Common myeloid progenitor, CD34-positive (primary cell): Measurements from ENCODE around the gene PRELID1.

ENCODE experiments used
- CTCF ChIA-PET: fragments of 350-600 bp; sonication (Branson Sonifier 250); formaldehyde crosslinking; loops from one replicate; lab custom pipeline; 2021; ENCODE audit warnings: antibody characterized with exemption; lab: Charles Lee
- POLR2A ChIA-PET: fragments of 350-600 bp; sonication (Branson Sonifier 250); formaldehyde crosslinking; loops from one replicate; lab custom pipeline; 2021; ENCODE audit warnings: antibody characterized with exemption; lab: Charles Lee
- DNase-seq, 3 donors: peaks; one replicate each; pipeline versions ENCODE4 v3.0.0 to v3.0.0-alpha.2; 2013
- H3K27ac ChIP-seq, 2 experiments: 1 replicate in 1 of 2; 2 replicates in 1 of 2; pipeline ENCODE4 v1.7.0; 2013; ENCODE audit warnings: inconsistent platforms in 2 of 2, low read length in 2 of 2, mild to moderate bottlenecking in 2 of 2, low read depth in 1 of 2, moderate library complexity in 1 of 2; ENCODE audit not compliant: severe bottlenecking in 2 of 2, insufficient read depth in 1 of 2, poor library complexity in 1 of 2
- H3K27me3 ChIP-seq, 5 experiments: replicated peaks in 2 of 5; 1 replicate in 3 of 5; 2 replicates in 2 of 5; pipeline versions ENCODE4 v1.6.1 to v1.7.0; 2013; ENCODE audit warnings: low read length in 4 of 5, mild to moderate bottlenecking in 2 of 5, moderate library complexity in 2 of 5, inconsistent platforms in 1 of 5; ENCODE audit not compliant: insufficient read depth in 5 of 5, control insufficient read depth in 4 of 5
- H3K36me3 ChIP-seq, 4 experiments: 1 replicate in 2 of 4; 2 replicates in 2 of 4; pipeline versions ENCODE4 v1.6.1 to v1.7.0; 2013; ENCODE audit warnings: low read length in 3 of 4, control low read depth in 1 of 4, mild to moderate bottlenecking in 1 of 4; ENCODE audit not compliant: control insufficient read depth in 4 of 4, insufficient read depth in 4 of 4
- H3K4me1 ChIP-seq, 4 experiments: 1 replicate in 3 of 4; 2 replicates in 1 of 4; pipeline versions ENCODE4 v1.6.1 to v1.7.1; 2013; ENCODE audit warnings: low read length in 3 of 4, mild to moderate bottlenecking in 3 of 4, control low read depth in 1 of 4, inconsistent platforms in 1 of 4, moderate library complexity in 1 of 4; ENCODE audit not compliant: control insufficient read depth in 4 of 4, insufficient read depth in 4 of 4; ENCODE audit errors: control extremely low read depth in 1 of 4
- H3K4me3 ChIP-seq, 7 experiments: 1 replicate in 4 of 7; 2 replicates in 3 of 7; pipeline versions ENCODE4 v1.5.1 to v1.7.0; 2013; ENCODE audit warnings: mild to moderate bottlenecking in 7 of 7, low read length in 6 of 7, moderate library complexity in 6 of 7, inconsistent platforms in 2 of 7, low read depth in 2 of 7, control low read depth in 1 of 7; ENCODE audit not compliant: insufficient read depth in 4 of 7, control insufficient read depth in 1 of 7; ENCODE audit errors: extremely low read depth in 1 of 7
- H3K9me3 ChIP-seq, 5 experiments: 1 replicate in 4 of 5; 2 replicates in 1 of 5; pipeline versions ENCODE4 v1.6.1 to v1.7.1; 2013; ENCODE audit warnings: low read length in 4 of 5, mild to moderate bottlenecking in 2 of 5, inconsistent platforms in 1 of 5, low read depth in 1 of 5, moderate library complexity in 1 of 5; ENCODE audit not compliant: control insufficient read depth in 4 of 5, insufficient read depth in 2 of 5; ENCODE audit errors: control extremely low read depth in 1 of 5
- WGBS: methylation state at CpG from one replicate; pipeline ENCODE4 v1.1.5; 2013; ENCODE audit not compliant: insufficient coverage; 5-methylcytosine and 5-hydroxymethylcytosine counted together

PRELID1 gene

DNA sequence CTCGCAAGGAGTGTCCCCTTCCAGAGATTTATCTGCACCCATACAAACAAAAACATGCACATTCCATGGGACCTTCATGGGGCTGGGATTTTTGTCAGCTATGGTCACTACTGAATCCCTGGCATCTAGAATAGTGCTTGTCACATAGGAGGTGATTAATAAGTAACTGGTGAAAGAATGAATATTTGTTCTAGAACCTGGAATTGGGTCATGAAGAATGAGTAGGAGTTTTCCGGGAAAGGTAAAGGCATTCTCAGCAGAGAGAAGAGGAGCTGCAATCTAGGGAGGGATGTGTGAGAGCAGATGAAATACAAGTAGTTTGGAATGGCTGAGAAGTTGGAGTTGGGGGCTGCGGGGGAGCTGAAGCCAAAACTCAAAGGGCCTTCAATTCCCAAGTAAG lies 50.7 kb downstream of the PRELID1 start:
- H3K27ac ChIP-seq, result no peak overlapping the region
- no peak for DNase-seq
- WGBS, result 100% methylated on average over 2 of the region's 3 CpGs
- peaks cover 18 to 74% (median 62%) of the 10 kb centered on the region in 4 experiments for H3K4me1 ChIP-seq
- POLR2A ChIA-PET, result no interaction called here
- H3K4me3 ChIP-seq, result no peak overlapping the region
- CTCF ChIA-PET, result interaction anchor here (1.3 to 13.7 kb wide), 6 partner anchors 8 to 50 kb away, joined by 3 to 131 read pairs (median 8); no protein-coding TSS in a partner anchor
- H3K36me3 ChIP-seq, result peaks cover 0 to 6% (median 2%) of the 10 kb centered on the region in 4 experiments
- H3K27me3 ChIP-seq, result no peaks in the 10 kb centered on the region
- no peaks in the 10 kb centered on the region for H3K9me3 ChIP-seq

DNA sequence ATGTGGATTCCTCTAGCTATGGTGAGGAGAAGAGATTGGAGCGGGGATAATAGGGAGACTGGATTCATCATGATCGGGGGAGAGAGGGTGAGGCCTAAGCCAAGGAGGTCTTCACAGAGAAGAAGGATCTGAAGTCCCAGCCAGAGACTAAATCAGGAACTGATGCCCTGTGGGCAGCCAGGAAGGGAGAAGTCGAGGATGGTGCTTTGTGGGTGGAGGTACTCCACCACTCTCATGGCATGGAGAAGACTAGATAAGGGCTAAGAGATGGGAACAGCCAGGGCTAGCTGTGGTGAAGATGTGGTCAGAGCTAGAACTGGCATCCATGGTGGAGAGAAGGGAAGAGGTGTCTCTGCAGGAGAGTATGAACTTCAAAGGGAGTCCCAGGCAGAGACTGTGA lies 51.1 kb downstream of the PRELID1 start:
- WGBS, result 71% methylated on average over 3 of the region's 3 CpGs
- H3K4me1 ChIP-seq, result peaks cover 18 to 75% (median 65%) of the 10 kb centered on the region in 4 experiments
- CTCF ChIA-PET, result interaction anchor here (0.7 to 13.7 kb wide), 8 partner anchors 9 to 49 kb away, joined by 3 to 131 read pairs (median 6); partner anchors contain the start of gene SLC34A1

DNA sequence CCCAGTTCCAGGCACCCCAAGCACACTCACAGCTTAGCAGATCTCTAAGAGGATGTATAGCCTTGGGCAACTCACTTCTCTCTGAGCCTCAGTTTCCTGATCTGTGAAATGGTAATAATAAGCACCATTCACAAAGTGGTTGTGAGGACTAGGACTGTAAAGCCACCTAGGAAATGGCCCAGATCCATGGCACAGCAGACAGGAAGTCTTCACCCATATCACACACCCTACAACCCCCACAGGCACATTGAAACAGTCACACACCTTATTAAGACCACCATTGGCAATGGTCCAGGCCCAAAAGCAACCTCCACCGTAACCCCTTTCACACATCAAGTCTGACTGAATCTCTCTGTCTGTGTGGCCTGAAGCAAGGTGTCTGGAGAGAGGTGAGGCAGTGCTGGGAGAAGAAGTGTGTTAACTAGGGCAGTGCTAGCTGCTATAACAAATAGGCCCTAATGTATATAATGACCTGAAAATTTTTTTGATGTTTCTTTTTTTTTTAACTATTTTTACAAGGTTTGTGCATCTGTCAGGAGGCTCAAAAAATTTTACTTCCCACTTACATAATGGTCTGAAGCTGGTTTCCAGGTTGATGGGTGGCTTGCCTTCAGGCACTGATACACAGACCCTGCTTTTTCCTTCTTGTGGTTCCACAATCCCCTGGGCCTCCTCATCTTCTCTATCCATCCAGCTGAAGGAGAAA lies 51.7 kb downstream of the PRELID1 start:
- WGBS, result no CpG with 5 or more reads among the region's 1 CpG
- H3K36me3 ChIP-seq, result peaks cover 0 to 2% (median 0%) of the 10 kb centered on the region in 4 experiments
- DNase-seq, result no peak
- no peak overlapping the region for H3K27ac ChIP-seq
- H3K4me1 ChIP-seq, result peaks cover 14 to 75% (median 67%) of the 10 kb centered on the region in 4 experiments
- POLR2A ChIA-PET, result no interaction called here
- CTCF ChIA-PET, result interaction anchor here (0.7 to 13.7 kb wide), 11 partner anchors 9 to 146 kb away, joined by 3 to 131 read pairs (median 5); partner anchors contain the start of gene SLC34A1
- H3K4me3 ChIP-seq, result no peak overlapping the region
- H3K27me3 ChIP-seq, result no peaks in the 10 kb centered on the region
- H3K9me3 ChIP-seq, result no peaks in the 10 kb centered on the region

More for the DNA sequence above, 51.1 kb downstream of the PRELID1 start:
- H3K4me3 ChIP-seq, result no peak overlapping the region
- H3K27me3 ChIP-seq, result no peaks in the 10 kb centered on the region
- H3K9me3 ChIP-seq, result no peaks in the 10 kb centered on the region
- POLR2A ChIA-PET, result no interaction called here
- peaks cover 0 to 5% (median 2%) of the 10 kb centered on the region in 4 experiments for H3K36me3 ChIP-seq
- no peak overlapping the region for H3K27ac ChIP-seq
- DNase-seq, result no peak

DNA sequence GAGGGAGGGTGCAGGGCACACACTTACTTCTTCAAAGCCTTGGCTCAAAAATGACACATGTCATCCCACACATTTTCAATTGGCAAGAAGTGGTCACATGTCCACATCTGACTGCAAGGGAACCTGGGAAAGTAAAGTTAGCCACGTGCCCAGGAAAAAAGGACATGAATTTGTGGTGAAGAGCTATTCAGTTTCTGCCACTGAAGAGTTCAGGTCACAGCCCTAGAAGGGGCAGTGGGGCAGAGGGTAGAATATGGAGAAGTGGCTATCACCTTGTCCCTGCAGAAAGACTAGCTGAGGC lies 52.2 kb downstream of the PRELID1 start:
- 18% methylated on average over 1 of the region's 1 CpG for WGBS
- H3K4me3 ChIP-seq, result no peak overlapping the region
- ChIA-PET POLR2A (no interaction called here), CTCF (interaction anchor here (0.8 to 13.7 kb wide), 11 partner anchors 10 to 146 kb away, joined by 3 to 131 read pairs (median 4); no protein-coding TSS in a partner anchor)
- DNase-seq, result peak in 1 of 3 donors; percentile 24
- peaks cover 0 to 2% (median 0%) of the 10 kb centered on the region in 4 experiments for H3K36me3 ChIP-seq
- H3K4me1 ChIP-seq, result peaks cover 9 to 73% (median 63%) of the 10 kb centered on the region in 4 experiments
- H3K27me3 ChIP-seq, result no peaks in the 10 kb centered on the region
- H3K9me3 ChIP-seq, result no peaks in the 10 kb centered on the region
- H3K27ac ChIP-seq, result no peak overlapping the region
